Loucy (cell line): ENCODE results near the gene MYH14.

Experiments
- CTCF ChIP-seq: fragments of 200-600 bp; sonication (generic); conservative IDR thresholded peaks from 2 replicates; pipeline ENCODE4 v1.5.1; 2014; ENCODE audit warnings: mild to moderate bottlenecking, antibody characterized with exemption, low read length
- EZH2phosphoT487 ChIP-seq: fragments of 200-600 bp; IDR thresholded peaks from 2 replicates; pipeline ENCODE4 v1.6.1; 2018; ENCODE audit warnings: antibody characterized with exemption, mild to moderate bottlenecking, moderate library complexity, borderline replicate concordance

GRCh38 chr19:50357178-50358100 lies 154.0 kb downstream of the MYH14 start:
- TF ChIP-seq CTCF = peak; percentile 84
- no peak for TF ChIP-seq EZH2phosphoT487
